ENCODE results near the gene PLCH2.

- TF ChIP-seq, protein P1, sequence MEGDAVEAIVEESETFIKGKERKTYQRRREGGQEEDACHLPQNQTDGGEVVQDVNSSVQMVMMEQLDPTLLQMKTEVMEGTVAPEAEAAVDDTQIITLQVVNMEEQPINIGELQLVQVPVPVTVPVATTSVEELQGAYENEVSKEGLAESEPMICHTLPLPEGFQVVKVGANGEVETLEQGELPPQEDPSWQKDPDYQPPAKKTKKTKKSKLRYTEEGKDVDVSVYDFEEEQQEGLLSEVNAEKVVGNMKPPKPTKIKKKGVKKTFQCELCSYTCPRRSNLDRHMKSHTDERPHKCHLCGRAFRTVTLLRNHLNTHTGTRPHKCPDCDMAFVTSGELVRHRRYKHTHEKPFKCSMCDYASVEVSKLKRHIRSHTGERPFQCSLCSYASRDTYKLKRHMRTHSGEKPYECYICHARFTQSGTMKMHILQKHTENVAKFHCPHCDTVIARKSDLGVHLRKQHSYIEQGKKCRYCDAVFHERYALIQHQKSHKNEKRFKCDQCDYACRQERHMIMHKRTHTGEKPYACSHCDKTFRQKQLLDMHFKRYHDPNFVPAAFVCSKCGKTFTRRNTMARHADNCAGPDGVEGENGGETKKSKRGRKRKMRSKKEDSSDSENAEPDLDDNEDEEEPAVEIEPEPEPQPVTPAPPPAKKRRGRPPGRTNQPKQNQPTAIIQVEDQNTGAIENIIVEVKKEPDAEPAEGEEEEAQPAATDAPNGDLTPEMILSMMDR (IDR thresholded peaks at IDR 0.05; ENCODE audit: low read depth, low read length, poor library complexity, severe bottlenecking), result no peak
- TF ChIP-seq EZH2phosphoT487 (IDR thresholded peaks at IDR 0.05; ENCODE audit: borderline replicate concordance, low read length), result no peak
Measured at GRCh38 chr1:2502661-2503553, 26.8 kb downstream of the PLCH2 start.

All from DOHH2 (cell line).